IMR-90 (cell line): Measurements from ENCODE around the gene ITIH2. TPM values are rescaled to one million over a fixed set of nuclear protein-coding genes. Genes with fewer than 3 reads are reported as not detected.

ENCODE experiments used
- ATAC-seq: fragments of 200-7000 bp; cut with Tn5 transposase; 2 replicates; pipeline ENCODE4 v1.9.1; 2020; ENCODE audit warnings: low read depth, mild to moderate bottlenecking, moderate library complexity
- BruUV-seq: library from RNA; stranded (reverse); fragments of 400-500 nt; replicated peaks from 2 replicates; lab custom pipeline; 2021; lab: Mats Ljungman, UMichigan
- CTCF ChIA-PET: fragments of 300-600 bp; formaldehyde crosslinking; extraction: SDS; loops from one replicate; lab custom pipeline; 2021; ENCODE audit warnings: antibody characterized with exemption; lab: Yijun Ruan, JAX
- POLR2A ChIA-PET: fragments of 300-600 bp; sonication (Branson Sonifier 250); formaldehyde crosslinking; loops from one replicate; lab custom pipeline; 2022; ENCODE audit warnings: antibody characterized with exemption; ENCODE audit not compliant: unreplicated experiment; lab: Charles Lee
- DNase-seq: peaks from one replicate; pipeline ENCODE4 v3.0.0; 2013
- H2AFZ ChIP-seq: replicated peaks from 2 replicates; pipeline ENCODE3; 2013; ENCODE audit warnings: low read length, mild to moderate bottlenecking; ENCODE audit not compliant: poor library complexity
- H2AK5ac ChIP-seq: 2 replicates; pipeline ENCODE4 v1.6.1; 2013; ENCODE audit warnings: low read depth, low read length, inconsistent platforms
- H2AK9ac ChIP-seq: replicated peaks from 2 replicates; pipeline ENCODE3; 2013; ENCODE audit warnings: mild to moderate bottlenecking, low read depth, low read length, moderate library complexity; ENCODE audit not compliant: poor library complexity
- H2BK120ac ChIP-seq: 2 replicates; pipeline ENCODE4 v1.6.1; 2013; ENCODE audit warnings: low read depth, low read length, inconsistent platforms
- H2BK15ac ChIP-seq: 3 replicates; pipeline ENCODE4 v1.6.1; 2013; ENCODE audit warnings: low read depth, low read length, inconsistent platforms
- H2BK20ac ChIP-seq: 2 replicates; pipeline ENCODE4 v1.6.1; 2013; ENCODE audit warnings: low read depth, mild to moderate bottlenecking, inconsistent platforms, low read length, moderate library complexity
- H2BK5ac ChIP-seq: 2 replicates; pipeline ENCODE4 v1.6.1; 2013; ENCODE audit warnings: mild to moderate bottlenecking, low read depth, low read length, inconsistent platforms; ENCODE audit not compliant: poor library complexity, severe bottlenecking
- H3K14ac ChIP-seq: replicated peaks from 2 replicates; pipeline ENCODE4 v1.6.1; 2013; ENCODE audit warnings: low read depth, low read length, inconsistent platforms
- H3K18ac ChIP-seq: 2 replicates; pipeline ENCODE4 v1.6.1; 2013; ENCODE audit warnings: low read depth, low read length, control low read depth
- H3K23ac ChIP-seq: 2 replicates; pipeline ENCODE4 v1.6.1; 2013; ENCODE audit warnings: low read depth, low read length, inconsistent platforms
- H3K27ac ChIP-seq: 2 replicates; pipeline ENCODE4 v1.5.1; 2013; ENCODE audit warnings: mild to moderate bottlenecking, control low read depth, low read length; ENCODE audit not compliant: insufficient read depth
- H3K27me3 ChIP-seq: 2 replicates; pipeline ENCODE4 v1.6.1; 2013; ENCODE audit warnings: low read length; ENCODE audit not compliant: control insufficient read depth, insufficient read depth
- H3K36me3 ChIP-seq: 2 replicates; pipeline ENCODE4 v1.6.1; 2013; ENCODE audit warnings: low read length, mixed read lengths; ENCODE audit not compliant: control insufficient read depth, insufficient read depth
- H3K4ac ChIP-seq: 2 replicates; pipeline ENCODE4 v1.6.1; 2013; ENCODE audit warnings: low read depth, low read length, inconsistent platforms
- H3K4me1 ChIP-seq: 2 replicates; pipeline ENCODE4 v1.6.1; 2013; ENCODE audit warnings: low read length, mixed read lengths; ENCODE audit not compliant: control insufficient read depth, insufficient read depth
- H3K4me2 ChIP-seq: 2 replicates; pipeline ENCODE4 v1.6.1; 2013; ENCODE audit warnings: low read depth, mild to moderate bottlenecking, control low read depth, low read length, moderate library complexity
- H3K4me3 ChIP-seq: 2 replicates; pipeline ENCODE4 v1.5.1; 2013; ENCODE audit warnings: low read depth, mild to moderate bottlenecking, control low read depth, low read length, moderate library complexity; ENCODE audit not compliant: insufficient read depth
- H3K56ac ChIP-seq: 2 replicates; pipeline ENCODE4 v1.6.1; 2013; ENCODE audit warnings: low read length, inconsistent platforms; ENCODE audit not compliant: insufficient read depth; ENCODE audit errors: extremely low read depth
- H3K79me1 ChIP-seq, 2 experiments: 2 replicates each; pipeline ENCODE4 v1.6.1; 2013; ENCODE audit warnings: low read length in 2 of 2, inconsistent platforms in 1 of 2, low read depth in 1 of 2
- H3K9ac ChIP-seq: 2 replicates; pipeline ENCODE4 v1.6.1; 2013; ENCODE audit warnings: low read depth, low read length, control low read depth
- H3K9me1 ChIP-seq: 2 replicates; pipeline ENCODE4 v1.6.1; 2013; ENCODE audit warnings: low read length, inconsistent platforms; ENCODE audit not compliant: insufficient read depth
- H3K9me3 ChIP-seq: 2 replicates; pipeline ENCODE4 v1.6.1; 2013; ENCODE audit warnings: low read length; ENCODE audit not compliant: control insufficient read depth, insufficient read depth
- H4K20me1 ChIP-seq: 2 replicates; pipeline ENCODE4 v1.6.1; 2013; ENCODE audit warnings: low read length, inconsistent platforms; ENCODE audit not compliant: insufficient read depth
- H4K5ac ChIP-seq: 2 replicates; pipeline ENCODE4 v1.6.1; 2013; ENCODE audit warnings: mild to moderate bottlenecking, low read depth, low read length, control low read depth
- H4K8ac ChIP-seq, 2 experiments: 2 replicates each; pipeline ENCODE4 v1.6.1; 2013; ENCODE audit warnings: low read depth in 2 of 2, low read length in 2 of 2, control low read depth in 1 of 2, inconsistent platforms in 1 of 2
- H4K91ac ChIP-seq: 2 replicates; pipeline ENCODE4 v1.6.1; 2013; ENCODE audit warnings: low read depth, low read length, inconsistent platforms; ENCODE audit not compliant: insufficient read depth
- BHLHE40 ChIP-seq: fragments of 150-350 bp; IDR thresholded peaks from 2 replicates; pipeline ENCODE4 v1.6.1; 2016; ENCODE audit warnings: mild to moderate bottlenecking, low read depth, low read length
- CEBPB ChIP-seq: IDR thresholded peaks from 2 replicates; pipeline ENCODE4 v1.6.1; 2012; ENCODE audit warnings: low read depth, low read length, improper control_type of control experiment
- CHD1 ChIP-seq: IDR thresholded peaks from 2 replicates; pipeline ENCODE4 v1.6.1; 2012; ENCODE audit warnings: low read depth, low read length, improper control_type of control experiment
- FOS ChIP-seq: fragments of 150-350 bp; IDR thresholded peaks from 2 replicates; pipeline ENCODE4 v1.6.1; 2016; ENCODE audit warnings: low read depth, low read length
- MAFK ChIP-seq: IDR thresholded peaks from 2 replicates; pipeline ENCODE4 v1.6.1; 2012; ENCODE audit warnings: low read depth, low read length, improper control_type of control experiment
- MAZ ChIP-seq: IDR thresholded peaks from 2 replicates; pipeline ENCODE4 v1.6.1; 2012; ENCODE audit warnings: low read depth, mild to moderate bottlenecking, low read length, improper control_type of control experiment, moderate library complexity, borderline replicate concordance
- NFE2L2 ChIP-seq: fragments of 150-350 bp; IDR thresholded peaks from 2 replicates; pipeline ENCODE4 v1.6.1; 2016; ENCODE audit warnings: low read depth, mild to moderate bottlenecking, low read length
- POLR2A ChIP-seq: IDR thresholded peaks from 2 replicates; pipeline ENCODE4 v1.6.1; 2012; ENCODE audit warnings: mild to moderate bottlenecking, low read depth, low read length
- RAD21 ChIP-seq: IDR thresholded peaks from 2 replicates; pipeline ENCODE4 v1.6.1; 2012; ENCODE audit warnings: low read length, improper control_type of control experiment
- RCOR1 ChIP-seq: IDR thresholded peaks from 2 replicates; pipeline ENCODE4 v1.6.1; 2012; ENCODE audit warnings: mild to moderate bottlenecking, low read length, improper control_type of control experiment; ENCODE audit not compliant: insufficient replicate concordance
- RFX5 ChIP-seq: IDR thresholded peaks from 2 replicates; pipeline ENCODE4 v1.8.0; 2012; ENCODE audit warnings: low read depth, mild to moderate bottlenecking, low read length, moderate library complexity
- SMC3 ChIP-seq: fragments of 150-350 bp; IDR thresholded peaks from 2 replicates; pipeline ENCODE4 v1.6.1; 2016; ENCODE audit warnings: low read depth, mild to moderate bottlenecking, antibody characterized with exemption, low read length, moderate library complexity
- WGBS, 2 experiments: methylation state at CpG; one replicate each; pipeline versions ENCODE4 v1.1.5 to v1.1.7; 2013; ENCODE audit warnings: missing lambda C conversion rate in 2 of 2; ENCODE audit not compliant: insufficient read length in 1 of 2; ENCODE audit errors: extremely low coverage in 2 of 2; 5-methylcytosine and 5-hydroxymethylcytosine counted together
- dilution Hi-C: fragments of 300-500 bp; cut with HindIII; formaldehyde crosslinking; loops from one replicate; pipeline ENCODE4 v1.14.3; 2018; ENCODE audit warnings: low sequenced_read_pairs; ENCODE audit not compliant: unreplicated experiment
- in situ Hi-C: fragments of 300-500 bp; cut with MboI; formaldehyde crosslinking; loops from 3 replicates; pipeline ENCODE4 v1.14.3; 2019; ENCODE audit warnings: low sequenced_read_pairs, inconsistent platforms, mixed read lengths
- intact Hi-C: fragments of 100-400 bp; cut with micrococcal nuclease; formaldehyde crosslinking; loops from 2 replicates; pipeline ENCODE4 v1.10.0; 2022
- polyA plus RNA-seq, 3 experiments: library from polyadenylated mRNA; depleted of rRNA; stranded (reverse); fragments of >200 nt; gene quantifications; 2 replicates each; pipeline ENCODE4 v1.2.3, GENCODE V29; 2012; ENCODE audit warnings: low replicate concordance in 1 of 3
- total RNA-seq: library from RNA; depleted of rRNA; stranded (reverse); fragments of >200 nt; gene quantifications from 2 replicates; pipeline ENCODE4 v1.2.3, GENCODE V29; 2012
- TF ChIP-seq, protein P1 (sequence below): conservative IDR thresholded peaks from 2 replicates; pipeline ENCODE4 v1.5.1; 2012; ENCODE audit warnings: mild to moderate bottlenecking, low read depth, low read length, improper control_type of control experiment
- TF ChIP-seq, protein P2 (sequence below): fragments of 150-350 bp; IDR thresholded peaks from 2 replicates; pipeline ENCODE4 v1.6.1; 2017; ENCODE audit warnings: mild to moderate bottlenecking, antibody characterized with exemption, low read length, low read depth
- TF ChIP-seq, protein P3 (sequence below): fragments of 150-350 bp; IDR thresholded peaks from 2 replicates; pipeline ENCODE4 v1.6.1; 2016; ENCODE audit warnings: low read depth, mild to moderate bottlenecking, low read length, moderate library complexity, borderline replicate concordance

ITIH2 gene
- total and polyA plus RNA-seq, 2 of the 4 experiments (the other 2 are of a cell fraction): not detected

DNA sequence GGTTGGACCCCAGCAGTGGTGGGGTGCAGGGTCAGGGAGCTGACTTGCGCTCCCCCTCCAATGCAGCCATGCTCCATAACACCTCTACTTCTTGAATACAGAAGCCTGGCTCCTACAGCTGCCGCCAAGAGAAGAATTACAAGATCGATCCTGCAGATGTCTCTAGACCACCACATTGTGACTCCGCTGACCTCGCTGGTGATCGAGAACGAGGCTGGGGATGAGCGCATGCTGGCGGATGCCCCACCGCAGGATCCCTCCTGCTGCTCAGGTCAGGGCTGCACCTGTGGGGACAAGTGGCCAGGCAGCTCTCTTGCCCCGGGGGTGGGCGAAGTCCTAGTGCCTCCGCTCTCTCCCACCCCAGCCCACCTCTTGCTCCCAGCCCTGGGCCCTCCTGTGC is 31.7 kb downstream of the ITIH2 start:
- TF ChIP-seq, protein P1, sequence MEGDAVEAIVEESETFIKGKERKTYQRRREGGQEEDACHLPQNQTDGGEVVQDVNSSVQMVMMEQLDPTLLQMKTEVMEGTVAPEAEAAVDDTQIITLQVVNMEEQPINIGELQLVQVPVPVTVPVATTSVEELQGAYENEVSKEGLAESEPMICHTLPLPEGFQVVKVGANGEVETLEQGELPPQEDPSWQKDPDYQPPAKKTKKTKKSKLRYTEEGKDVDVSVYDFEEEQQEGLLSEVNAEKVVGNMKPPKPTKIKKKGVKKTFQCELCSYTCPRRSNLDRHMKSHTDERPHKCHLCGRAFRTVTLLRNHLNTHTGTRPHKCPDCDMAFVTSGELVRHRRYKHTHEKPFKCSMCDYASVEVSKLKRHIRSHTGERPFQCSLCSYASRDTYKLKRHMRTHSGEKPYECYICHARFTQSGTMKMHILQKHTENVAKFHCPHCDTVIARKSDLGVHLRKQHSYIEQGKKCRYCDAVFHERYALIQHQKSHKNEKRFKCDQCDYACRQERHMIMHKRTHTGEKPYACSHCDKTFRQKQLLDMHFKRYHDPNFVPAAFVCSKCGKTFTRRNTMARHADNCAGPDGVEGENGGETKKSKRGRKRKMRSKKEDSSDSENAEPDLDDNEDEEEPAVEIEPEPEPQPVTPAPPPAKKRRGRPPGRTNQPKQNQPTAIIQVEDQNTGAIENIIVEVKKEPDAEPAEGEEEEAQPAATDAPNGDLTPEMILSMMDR: no peak
- TF ChIP-seq POLR2A (no peak), FOS (no peak), RFX5 (no peak), MAZ (no peak), RCOR1 (no peak), SMC3 (no peak), MAFK (no peak), CEBPB (no peak), RAD21 (no peak), CHD1 (no peak), NFE2L2 (no peak), BHLHE40 (no peak)
- TF ChIP-seq, protein P2, sequence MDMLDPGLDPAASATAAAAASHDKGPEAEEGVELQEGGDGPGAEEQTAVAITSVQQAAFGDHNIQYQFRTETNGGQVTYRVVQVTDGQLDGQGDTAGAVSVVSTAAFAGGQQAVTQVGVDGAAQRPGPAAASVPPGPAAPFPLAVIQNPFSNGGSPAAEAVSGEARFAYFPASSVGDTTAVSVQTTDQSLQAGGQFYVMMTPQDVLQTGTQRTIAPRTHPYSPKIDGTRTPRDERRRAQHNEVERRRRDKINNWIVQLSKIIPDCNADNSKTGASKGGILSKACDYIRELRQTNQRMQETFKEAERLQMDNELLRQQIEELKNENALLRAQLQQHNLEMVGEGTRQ: no peak
- TF ChIP-seq, protein P3, sequence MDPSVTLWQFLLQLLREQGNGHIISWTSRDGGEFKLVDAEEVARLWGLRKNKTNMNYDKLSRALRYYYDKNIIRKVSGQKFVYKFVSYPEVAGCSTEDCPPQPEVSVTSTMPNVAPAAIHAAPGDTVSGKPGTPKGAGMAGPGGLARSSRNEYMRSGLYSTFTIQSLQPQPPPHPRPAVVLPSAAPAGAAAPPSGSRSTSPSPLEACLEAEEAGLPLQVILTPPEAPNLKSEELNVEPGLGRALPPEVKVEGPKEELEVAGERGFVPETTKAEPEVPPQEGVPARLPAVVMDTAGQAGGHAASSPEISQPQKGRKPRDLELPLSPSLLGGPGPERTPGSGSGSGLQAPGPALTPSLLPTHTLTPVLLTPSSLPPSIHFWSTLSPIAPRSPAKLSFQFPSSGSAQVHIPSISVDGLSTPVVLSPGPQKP: no peak
- CTCF ChIA-PET: no interaction called here

More for the DNA sequence above, 31.7 kb downstream of the ITIH2 start:
- Histone ChIP-seq H3K18ac (no peak overlapping the region), H2BK15ac (no peak overlapping the region), H4K5ac (no peak overlapping the region), H2BK20ac (no peak overlapping the region), H3K9me1 (no peaks in the 10 kb centered on the region), H3K4ac (no peak overlapping the region), H3K14ac (no peak overlapping the region), H3K4me2 (no peak overlapping the region), H3K23ac (no peak overlapping the region), H4K8ac (no peak overlapping the region), H3K4me3 (no peak overlapping the region), H3K36me3 (no peaks in the 10 kb centered on the region), H3K4me1 (no peaks in the 10 kb centered on the region), H3K27ac (no peak overlapping the region), H4K91ac (no peak overlapping the region), H2AK5ac (no peak overlapping the region), H3K79me1 (no peaks in the 10 kb centered on the region), H2BK120ac (no peak overlapping the region), H4K20me1 (no peaks in the 10 kb centered on the region), H3K9me3 (no peaks in the 10 kb centered on the region), H2AFZ (no peak overlapping the region), H3K9ac (no peak overlapping the region), H2AK9ac (no peak overlapping the region), H3K27me3 (no peaks in the 10 kb centered on the region; the same call in 1 of the 2 replicates), H3K56ac (no peak overlapping the region), H2BK5ac (no peak overlapping the region)
- BruUV-seq: no TSS peak
- POLR2A ChIA-PET: no interaction called here
- DNase-seq (no peak), ATAC-seq (no peak)
- intact Hi-C loops (no loop called here), in situ Hi-C loops (no loop called here), dilution Hi-C loops (no loop called here)
- WGBS, 2 experiments: 88% methylated on average over 5 of the region's 13 CpGs; no CpG with 5 or more reads in 1 of the 2 experiments
